MM.1S (cell line): ENCODE data around the gene PIGBOS1.
"Not testable (repeated sequence)": the region's sequence is repeated elsewhere in the genome, so short reads cannot be mapped to it uniquely, and the experiment has no call there.

Experiments used
- DNase-seq: peaks from one replicate; pipeline ENCODE4 v3.0.0-alpha.2; 2015
- H2AFZ ChIP-seq: fragments of 300-600 bp; sonication (generic); 2 replicates; pipeline ENCODE4 v1.6.0; 2016; ENCODE audit warnings: antibody characterized with exemption, low read length
- H3F3A ChIP-seq: fragments of 300-600 bp; sonication (generic); 2 replicates; pipeline ENCODE4 v1.6.1; 2016; ENCODE audit warnings: mild to moderate bottlenecking, antibody characterized with exemption, low read length, moderate library complexity, mixed read lengths; ENCODE audit not compliant: insufficient read depth
- H3K27ac ChIP-seq: fragments of 300-600 bp; sonication (generic); 2 replicates; pipeline ENCODE4 v1.5.1; 2016; ENCODE audit warnings: mild to moderate bottlenecking, low read length
- H3K27me3 ChIP-seq: fragments of 300-600 bp; sonication (generic); replicated peaks from 2 replicates; pipeline ENCODE4 v1.6.0; 2016; ENCODE audit warnings: low read length; ENCODE audit not compliant: insufficient read depth
- H3K36me3 ChIP-seq: fragments of 300-600 bp; sonication (generic); replicated peaks from 2 replicates; pipeline ENCODE4 v1.6.1; 2016; ENCODE audit warnings: mild to moderate bottlenecking, low read length, mixed read lengths; ENCODE audit not compliant: insufficient read depth
- H3K4me1 ChIP-seq: fragments of 300-600 bp; sonication (generic); 2 replicates; pipeline ENCODE4 v1.6.1; 2016; ENCODE audit warnings: low read length, mixed read lengths
- H3K4me2 ChIP-seq: fragments of 300-600 bp; sonication (generic); 2 replicates; pipeline ENCODE4 v1.6.0; 2016; ENCODE audit warnings: low read depth, low read length
- H3K4me3 ChIP-seq: fragments of 300-600 bp; sonication (generic); 2 replicates; pipeline ENCODE4 v1.5.1; 2016; ENCODE audit warnings: low read length, mixed read lengths
- H3K79me2 ChIP-seq: fragments of 300-600 bp; sonication (generic); 2 replicates; pipeline ENCODE4 v1.6.1; 2016; ENCODE audit warnings: mixed run types, low read length, mixed read lengths
- H3K9ac ChIP-seq: fragments of 300-600 bp; sonication (generic); 2 replicates; pipeline ENCODE4 v1.6.1; 2016; ENCODE audit warnings: low read length, mixed read lengths
- H3K9me2 ChIP-seq: fragments of 300-600 bp; sonication (generic); replicated peaks from 2 replicates; pipeline ENCODE4 v1.6.1; 2016; ENCODE audit warnings: mild to moderate bottlenecking, low read length, mixed read lengths; ENCODE audit not compliant: insufficient read depth
- H3K9me3 ChIP-seq: fragments of 300-600 bp; sonication (generic); replicated peaks from 2 replicates; pipeline ENCODE4 v1.6.1; 2016; ENCODE audit warnings: mild to moderate bottlenecking, low read length, mixed read lengths; ENCODE audit not compliant: insufficient read depth
- H4K20me1 ChIP-seq: fragments of 300-600 bp; sonication (generic); 2 replicates; pipeline ENCODE4 v1.6.1; 2016; ENCODE audit warnings: mild to moderate bottlenecking, low read length, moderate library complexity, mixed read lengths; ENCODE audit not compliant: insufficient read depth
- EZH2 ChIP-seq: fragments of 300-600 bp; sonication (generic); optimal IDR thresholded peaks from 2 replicates; pipeline ENCODE3; 2017; ENCODE audit warnings: low read depth, mild to moderate bottlenecking, antibody characterized with exemption, low read length, mixed read lengths
- EZH2phosphoT487 ChIP-seq: fragments of 300-600 bp; sonication (generic); IDR thresholded peaks from 2 replicates; pipeline ENCODE4 v1.6.1; 2018; ENCODE audit warnings: antibody characterized with exemption, low read length
- TF ChIP-seq, protein P1 (sequence below): fragments of 300-600 bp; sonication (generic); IDR thresholded peaks from 2 replicates; pipeline ENCODE4 v1.5.1; 2016; ENCODE audit warnings: antibody characterized with exemption, low read length, mixed read lengths

The PIGBOS1 gene

GRCh38 chr15:55281517-55282228 is 37.2 kb downstream of the PIGBOS1 start:
- Histone ChIP-seq H3K9me3 (no peaks in the 10 kb centered on the region), H3F3A (peaks cover 58% of the 10 kb centered on the region), H3K79me2 (peaks cover 81% of the 10 kb centered on the region), H4K20me1 (no peaks in the 10 kb centered on the region), H3K9me2 (no peaks in the 10 kb centered on the region), H3K27ac (peak overlapping the region; percentile 94; the same call in 1 of the 2 replicates), H3K4me1 (peaks cover 74% of the 10 kb centered on the region), H3K9ac (no peak overlapping the region), H3K36me3 (no peaks in the 10 kb centered on the region), H3K4me2 (peak overlapping the region; percentile 49; the same call in 1 of the 2 replicates), H3K4me3 (no peak overlapping the region), H3K27me3 (no peaks in the 10 kb centered on the region), H2AFZ (no peak overlapping the region)
- no peak for DNase-seq
- TF ChIP-seq EZH2, result no peak
- TF ChIP-seq, protein P1, sequence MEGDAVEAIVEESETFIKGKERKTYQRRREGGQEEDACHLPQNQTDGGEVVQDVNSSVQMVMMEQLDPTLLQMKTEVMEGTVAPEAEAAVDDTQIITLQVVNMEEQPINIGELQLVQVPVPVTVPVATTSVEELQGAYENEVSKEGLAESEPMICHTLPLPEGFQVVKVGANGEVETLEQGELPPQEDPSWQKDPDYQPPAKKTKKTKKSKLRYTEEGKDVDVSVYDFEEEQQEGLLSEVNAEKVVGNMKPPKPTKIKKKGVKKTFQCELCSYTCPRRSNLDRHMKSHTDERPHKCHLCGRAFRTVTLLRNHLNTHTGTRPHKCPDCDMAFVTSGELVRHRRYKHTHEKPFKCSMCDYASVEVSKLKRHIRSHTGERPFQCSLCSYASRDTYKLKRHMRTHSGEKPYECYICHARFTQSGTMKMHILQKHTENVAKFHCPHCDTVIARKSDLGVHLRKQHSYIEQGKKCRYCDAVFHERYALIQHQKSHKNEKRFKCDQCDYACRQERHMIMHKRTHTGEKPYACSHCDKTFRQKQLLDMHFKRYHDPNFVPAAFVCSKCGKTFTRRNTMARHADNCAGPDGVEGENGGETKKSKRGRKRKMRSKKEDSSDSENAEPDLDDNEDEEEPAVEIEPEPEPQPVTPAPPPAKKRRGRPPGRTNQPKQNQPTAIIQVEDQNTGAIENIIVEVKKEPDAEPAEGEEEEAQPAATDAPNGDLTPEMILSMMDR, result peak; percentile 4; the same call in 1 of the 2 replicates

GRCh38 chr15:55280589-55280988 is 38.3 kb downstream of the PIGBOS1 start:
- H3K36me3 ChIP-seq, H3K27me3 ChIP-seq, H3K9ac ChIP-seq, H3K4me2 ChIP-seq, H3K4me3 ChIP-seq, H3K9me3 ChIP-seq, DNase-seq, H2AFZ ChIP-seq, H3K9me2 ChIP-seq, H4K20me1 ChIP-seq: not testable (repeated sequence)
- Histone ChIP-seq H3F3A (peaks cover 65% of the 10 kb centered on the region), H3K4me1 (peaks cover 78% of the 10 kb centered on the region), H3K79me2 (peaks cover 81% of the 10 kb centered on the region), H3K27ac (peak overlapping the region; percentile 94; the same call in 1 of the 2 replicates)

DNA sequence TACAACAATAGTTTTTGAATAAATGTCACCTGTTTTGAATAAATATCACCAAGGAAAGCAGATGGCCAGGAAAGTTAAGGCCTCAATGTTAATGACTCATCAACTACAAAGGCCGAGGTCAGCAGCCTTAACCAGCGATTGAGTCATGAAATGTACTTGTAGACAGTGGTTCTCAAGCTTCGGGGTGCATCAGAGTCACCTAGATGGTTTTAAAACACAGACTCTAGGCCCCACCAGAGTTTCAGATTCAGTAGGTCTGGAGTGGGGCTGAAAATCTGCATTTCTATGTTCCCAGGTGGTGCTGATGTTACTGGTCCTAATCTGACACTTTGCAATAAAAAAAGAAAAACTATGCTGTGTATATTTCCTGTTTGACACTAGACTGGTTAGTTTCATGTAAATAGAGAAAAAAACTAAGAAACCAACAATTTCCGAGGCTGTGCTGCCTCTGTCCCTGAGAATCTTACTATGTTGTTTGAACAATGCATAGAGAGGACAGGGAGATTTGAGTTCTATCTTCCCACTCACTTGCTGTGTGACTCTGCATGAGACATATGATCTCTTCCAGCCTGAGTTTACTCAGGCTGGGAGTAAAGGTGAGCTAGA is 39.1 kb downstream of the PIGBOS1 start:
- TF ChIP-seq EZH2phosphoT487, result no peak
- no peak for TF ChIP-seq EZH2
- TF ChIP-seq, protein P1, result no peak
- Histone ChIP-seq H3K9me2 (no peaks in the 10 kb centered on the region), H3F3A (peaks cover 65% of the 10 kb centered on the region), H3K4me1 (peaks cover 76% of the 10 kb centered on the region), H2AFZ (no peak overlapping the region), H3K36me3 (no peaks in the 10 kb centered on the region), H3K27me3 (no peaks in the 10 kb centered on the region), H3K9ac (peak overlapping the region; percentile 63), H3K27ac (peak overlapping the region; percentile 94), H3K79me2 (peaks cover 81% of the 10 kb centered on the region), H3K4me2 (peak overlapping the region; percentile 77), H3K4me3 (no peak overlapping the region), H4K20me1 (no peaks in the 10 kb centered on the region), H3K9me3 (no peaks in the 10 kb centered on the region)
- DNase-seq, result peak; percentile 93
